Fibroblast of lung (primary cell): Measurements from ENCODE around the gene COX10.

ENCODE experiments used
- EZH2 ChIP-seq: IDR thresholded peaks from 2 replicates; pipeline ENCODE4 v1.5.1; 2012; ENCODE audit warnings: low read length, control low read depth, mild to moderate bottlenecking; ENCODE audit errors: missing control alignments
- TF ChIP-seq, protein P1 (sequence below), 2 donors: IDR thresholded peaks in 1 of 2; conservative IDR thresholded peaks in 1 of 2; 1 replicate in 1 of 2; 2 replicates in 1 of 2; pipeline ENCODE4 v1.5.1; 2011 to 2012; ENCODE audit warnings: low read length in 2 of 2, control low read depth in 1 of 2, inconsistent platforms in 1 of 2, low read depth in 1 of 2, mild to moderate bottlenecking in 1 of 2

DNA sequence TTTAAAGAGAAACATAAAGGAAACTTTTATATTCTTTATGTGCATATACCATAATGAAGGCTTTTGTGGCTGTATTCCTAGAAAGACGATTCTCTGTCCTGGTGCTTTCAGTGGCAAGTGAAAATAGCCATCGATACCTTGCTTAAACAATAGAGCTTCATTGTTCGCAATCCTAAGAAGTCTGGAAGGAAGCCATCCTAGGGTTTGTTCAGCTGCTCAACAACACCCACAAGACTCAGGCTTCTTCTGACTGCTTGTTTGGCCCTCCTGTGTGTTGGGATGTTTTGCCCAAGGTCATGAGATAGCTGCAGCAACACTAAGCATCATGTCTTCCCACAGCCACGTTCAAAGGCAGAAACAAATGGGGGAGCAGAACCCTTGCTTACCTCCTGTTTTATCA, 36.1 kb upstream of the COX10 start:
- TF ChIP-seq, protein P1, sequence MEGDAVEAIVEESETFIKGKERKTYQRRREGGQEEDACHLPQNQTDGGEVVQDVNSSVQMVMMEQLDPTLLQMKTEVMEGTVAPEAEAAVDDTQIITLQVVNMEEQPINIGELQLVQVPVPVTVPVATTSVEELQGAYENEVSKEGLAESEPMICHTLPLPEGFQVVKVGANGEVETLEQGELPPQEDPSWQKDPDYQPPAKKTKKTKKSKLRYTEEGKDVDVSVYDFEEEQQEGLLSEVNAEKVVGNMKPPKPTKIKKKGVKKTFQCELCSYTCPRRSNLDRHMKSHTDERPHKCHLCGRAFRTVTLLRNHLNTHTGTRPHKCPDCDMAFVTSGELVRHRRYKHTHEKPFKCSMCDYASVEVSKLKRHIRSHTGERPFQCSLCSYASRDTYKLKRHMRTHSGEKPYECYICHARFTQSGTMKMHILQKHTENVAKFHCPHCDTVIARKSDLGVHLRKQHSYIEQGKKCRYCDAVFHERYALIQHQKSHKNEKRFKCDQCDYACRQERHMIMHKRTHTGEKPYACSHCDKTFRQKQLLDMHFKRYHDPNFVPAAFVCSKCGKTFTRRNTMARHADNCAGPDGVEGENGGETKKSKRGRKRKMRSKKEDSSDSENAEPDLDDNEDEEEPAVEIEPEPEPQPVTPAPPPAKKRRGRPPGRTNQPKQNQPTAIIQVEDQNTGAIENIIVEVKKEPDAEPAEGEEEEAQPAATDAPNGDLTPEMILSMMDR (conservative IDR thresholded peaks at IDR 0.05 in 1 of 2, IDR thresholded peaks at IDR 0.05 in 1 of 2; ENCODE audit: low read depth in 1 of 2, low read length in 2 of 2) = no peak
- no peak for TF ChIP-seq EZH2
